Bronchial epithelial cell (primary cell): Measurements from ENCODE around the gene RNASE11. TPM values are rescaled to one million over a fixed set of nuclear protein-coding genes. Genes with fewer than 3 reads are reported as not detected.
"Not testable (repeated sequence)": the region's sequence is repeated elsewhere in the genome, so short reads cannot be mapped to it uniquely, and the experiment has no call there.

Source experiments
- DNase-seq: peaks from one replicate; pipeline ENCODE4 v3.0.0-alpha.2; 2010; ENCODE audit warnings: low read depth
- FAIRE-seq: peaks from 2 replicates; lab custom pipeline; 2011; peaks lifted over from hg19 to GRCh38; lab: Jason Lieb, UNC
- H3K27me3 ChIP-seq: 2 replicates; pipeline ENCODE4 v1.5.1; 2011; ENCODE audit warnings: low read length; ENCODE audit not compliant: control insufficient read depth, insufficient read depth
- H3K36me3 ChIP-seq: 2 replicates; pipeline ENCODE4 v1.5.1; 2011; ENCODE audit warnings: low read length; ENCODE audit not compliant: control insufficient read depth, insufficient read depth
- H3K4me3 ChIP-seq: 2 replicates; pipeline ENCODE4 v1.5.1; 2011; ENCODE audit warnings: mild to moderate bottlenecking, low read depth, low read length, control low read depth
- CTCF ChIP-seq: IDR thresholded peaks from 2 replicates; pipeline ENCODE4 v1.5.1; 2011; ENCODE audit warnings: mild to moderate bottlenecking, moderate library complexity, low read length, control low read depth, inconsistent platforms; ENCODE audit not compliant: insufficient read depth, severe bottlenecking
- total RNA-seq: library from RNA; depleted of rRNA; stranded (reverse); fragments of >200 nt; gene quantifications from 2 replicates; pipeline ENCODE4 v1.2.1, GENCODE V29; 2014

The RNASE11 gene
- total RNA-seq, 1 donor from 2014 or later: not detected

GRCh38 chr14:20597108-20597507, 9.3 kb upstream of the RNASE11 start:
- no peak for DNase-seq
- no peaks in the 10 kb centered on the region for H3K36me3 ChIP-seq
- no peak overlapping the region for H3K4me3 ChIP-seq
- H3K27me3 ChIP-seq: no peaks in the 10 kb centered on the region
- TF ChIP-seq CTCF: no peak
- no peak for FAIRE-seq

GRCh38 chr14:20595726-20596125, 7.9 kb upstream of the RNASE11 start:
- not testable (repeated sequence) for DNase-seq, H3K4me3 ChIP-seq, H3K27me3 ChIP-seq, H3K36me3 ChIP-seq
- FAIRE-seq: peak; percentile 13

- H3K36me3 ChIP-seq: no peaks in the 10 kb centered on the region
- TF ChIP-seq CTCF: no peak
- H3K4me3 ChIP-seq: no peak overlapping the region
- no peaks in the 10 kb centered on the region for H3K27me3 ChIP-seq
- DNase-seq (no peak), FAIRE-seq (no peak)
Measured at GRCh38 chr14:20592574-20592973, 4.8 kb upstream of the RNASE11 start.

GRCh38 chr14:20591235-20591634, 3.4 kb upstream of the RNASE11 start, which contains the start of gene RNASE12:
RNASE12 (minus strand) TSS chr14:20591376; CDS start chr14:20590723, 653 bp downstream.
- no peak within 1 kb of the TSS for H3K4me3 ChIP-seq
- H3K36me3 ChIP-seq: no peaks in the 10 kb centered on the region
- DNase-seq (no peak), FAIRE-seq (no peak)
- no peaks in the 10 kb centered on the region for H3K27me3 ChIP-seq
- no peak for TF ChIP-seq CTCF

GRCh38 chr14:20583908-20584307, 3.9 kb downstream of the RNASE11 start:
- TF ChIP-seq CTCF: no peak
- FAIRE-seq (no peak), DNase-seq (no peak)
- no peaks in the 10 kb centered on the region for H3K27me3 ChIP-seq
- no peaks in the 10 kb centered on the region for H3K36me3 ChIP-seq
- H3K4me3 ChIP-seq: no peak overlapping the region

GRCh38 chr14:20583142-20583541, 4.7 kb downstream of the RNASE11 start:
- TF ChIP-seq CTCF: no peak
- H3K27me3 ChIP-seq: no peaks in the 10 kb centered on the region
- no peak for FAIRE-seq
- H3K36me3 ChIP-seq: no peaks in the 10 kb centered on the region
- no peak overlapping the region for H3K4me3 ChIP-seq
- no peak for DNase-seq
